Body of pancreas (tissue), 4 donors: Measurements from ENCODE around the gene GIGYF2. TPM values are rescaled to one million over a fixed set of nuclear protein-coding genes. Genes with fewer than 3 reads are reported as not detected.

ENCODE experiments used
- ATAC-seq: fragments of 150-250 bp; one replicate; pipeline ENCODE4 v1.9.1; 2016
- DNase-seq, 4 donors: peaks; one replicate each; pipeline ENCODE4 v3.0.0-alpha.2; 2019
- H3K27ac ChIP-seq, 4 donors: fragments of 200-600 bp; sonication (generic); 1 replicate in 3 of 4; 2 replicates in 1 of 4; pipeline versions ENCODE4 v1.5.1 to v1.6.1; 2016 to 2019; ENCODE audit warnings: mild to moderate bottlenecking in 1 of 4, mixed read lengths in 1 of 4, moderate library complexity in 1 of 4
- H3K27me3 ChIP-seq, 2 donors: fragments of 200-600 bp; sonication (generic); one replicate each; pipeline ENCODE4 v1.6.0; 2016; ENCODE audit warnings: mild to moderate bottlenecking in 1 of 2
- H3K36me3 ChIP-seq, 2 donors: fragments of 200-600 bp; sonication (generic); replicated peaks in 1 of 2; 2 replicates each; pipeline ENCODE4 v1.5.1; 2016; ENCODE audit warnings: low read depth in 2 of 2; ENCODE audit not compliant: insufficient read depth in 1 of 2
- H3K4me1 ChIP-seq: fragments of 200-600 bp; sonication (generic); one replicate; pipeline ENCODE4 v1.6.0; 2016
- H3K4me3 ChIP-seq, 2 donors: fragments of 200-600 bp; sonication (generic); 1 replicate in 1 of 2; 2 replicates in 1 of 2; pipeline ENCODE4 v1.5.1; 2016 to 2019
- H3K9me3 ChIP-seq, 3 donors: fragments of 200-600 bp; sonication (generic); 1 replicate in 2 of 3; 2 replicates in 1 of 3; pipeline ENCODE4 v1.5.1; 2016
- CTCF ChIP-seq, 7 experiments: fragments of 450-650 bp in 4 of 7; fragments of 200-600 bp in 3 of 7; sonication (generic) in 3 of 7; IDR thresholded peaks; one replicate each; pipeline ENCODE4 v1.5.1; 2016 to 2019; ENCODE audit warnings: antibody characterized with exemption in 7 of 7
- POLR2A ChIP-seq, 3 donors: fragments of 450-650 bp; IDR thresholded peaks; one replicate each; pipeline ENCODE4 v1.6.1; 2016; ENCODE audit warnings: antibody characterized with exemption in 3 of 3, mild to moderate bottlenecking in 2 of 3
- WGBS, 2 donors: methylation state at CpG; one replicate each; pipeline ENCODE4 v1.1.5; 2017; 5-methylcytosine and 5-hydroxymethylcytosine counted together
- intact Hi-C: fragments of 100-400 bp; cut with DNase I; formaldehyde crosslinking; loops from one replicate; pipeline ENCODE4 v1.15.1; 2023
- total RNA-seq, 2 donors: library from RNA; depleted of rRNA; stranded (reverse); fragments of >200 nt; gene quantifications; one replicate each; pipeline ENCODE4 v1.1.0, GENCODE V29; 2016

The GIGYF2 gene
- total RNA-seq, 2 donors from 2014 or later: 66.2 to 107 TPM

- Histone ChIP-seq H3K27me3 (no peaks in the 10 kb centered on the region), H3K27ac (peak overlapping the region in 2 of 4 donors; percentile 13 to 41)
These were observed 194.5 kb downstream of the GIGYF2 start for GRCh38 chr2:232891621-232892071.

DNA sequence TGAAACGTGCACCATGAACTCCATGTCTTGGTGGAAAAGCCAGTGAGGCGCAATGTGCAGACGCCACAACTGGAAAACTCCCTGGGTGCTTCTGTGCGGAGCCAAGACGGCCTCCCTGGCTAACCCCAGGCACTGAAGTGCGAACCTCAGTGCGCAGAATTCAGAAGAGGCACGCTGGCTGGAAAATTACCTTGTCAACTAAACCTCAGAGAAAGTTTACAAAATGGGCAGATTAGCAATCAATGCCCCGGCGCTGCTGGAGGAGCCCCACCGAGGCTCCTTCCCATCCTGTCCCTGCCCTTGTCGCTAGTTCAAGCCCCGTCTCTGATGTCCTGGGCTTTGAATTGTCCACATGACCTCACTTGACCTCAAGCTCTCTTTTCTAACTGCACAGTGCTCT is 195.1 kb downstream of the GIGYF2 start:
- no peak for DNase-seq
- WGBS, 2 donors: 91 to 96% methylated on average over 13 of the region's 13 CpGs
- H3K9me3 ChIP-seq: no peaks in the 10 kb centered on the region
- no peaks in the 10 kb centered on the region for H3K36me3 ChIP-seq
- H3K27me3 ChIP-seq: no peaks in the 10 kb centered on the region
- no peak overlapping the region for H3K27ac ChIP-seq
- ATAC-seq: no peak
- no peak overlapping the region for H3K4me3 ChIP-seq
- intact Hi-C loops: no loop called here
- no peak for TF ChIP-seq CTCF (IDR thresholded peaks at IDR 0.05)
- TF ChIP-seq POLR2A (IDR thresholded peaks at IDR 0.05): no peak
- peaks cover 32% of the 10 kb centered on the region for H3K4me1 ChIP-seq

More at GRCh38 chr2:232891621-232892071, 194.5 kb downstream of the GIGYF2 start:
- Histone ChIP-seq H3K36me3 (no peaks in the 10 kb centered on the region), H3K4me3 (no peak overlapping the region), H3K4me1 (peaks cover 32% of the 10 kb centered on the region), H3K9me3 (no peaks in the 10 kb centered on the region)
- 35 to 52% methylated on average over 9 to 11 of the region's 11 CpGs for WGBS, 2 donors
- TF ChIP-seq CTCF (IDR thresholded peaks at IDR 0.05): no peak
- intact Hi-C loops: no loop called here
- DNase-seq (peak in 1 of 4 donors; percentile 23), ATAC-seq (no peak)

DNA sequence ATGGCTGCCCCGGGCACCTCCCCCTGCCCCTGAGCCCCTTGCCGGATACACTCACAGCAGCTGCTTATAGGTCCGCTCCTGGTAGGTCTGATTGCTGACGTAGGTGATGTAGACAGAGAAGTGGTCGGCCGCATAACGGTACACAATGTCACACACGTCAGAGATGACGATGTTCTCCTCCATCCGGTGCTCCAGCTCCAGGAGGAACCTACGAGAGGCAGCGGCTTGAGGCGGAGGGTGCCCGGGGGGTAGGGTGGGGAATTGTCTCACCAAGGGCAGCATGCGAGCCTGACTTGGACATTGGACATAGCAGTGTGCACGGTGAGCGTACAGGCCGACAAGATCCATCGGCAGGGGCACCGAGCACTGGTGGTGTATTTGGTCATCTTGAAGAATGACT is 195.7 kb downstream of the GIGYF2 start:
- Histone ChIP-seq H3K4me3 (no peak overlapping the region), H3K36me3 (no peaks in the 10 kb centered on the region), H3K9me3 (no peaks in the 10 kb centered on the region), H3K4me1 (peaks cover 32% of the 10 kb centered on the region), H3K27ac (no peak overlapping the region), H3K27me3 (no peaks in the 10 kb centered on the region)
- ATAC-seq: no peak
- TF ChIP-seq POLR2A (IDR thresholded peaks at IDR 0.05) (no peak), CTCF (IDR thresholded peaks at IDR 0.05) (no peak)
- DNase-seq: no peak
- 91 to 96% methylated on average over 19 to 20 of the region's 20 CpGs for WGBS, 2 donors
- intact Hi-C loops: no loop called here

GRCh38 chr2:232893834-232894233 is 196.7 kb downstream of the GIGYF2 start:
- H3K27ac ChIP-seq: no peak overlapping the region
- H3K4me3 ChIP-seq: no peak overlapping the region
- intact Hi-C loops: no loop called here
- peaks cover 32% of the 10 kb centered on the region for H3K4me1 ChIP-seq
- H3K27me3 ChIP-seq: no peaks in the 10 kb centered on the region
- H3K9me3 ChIP-seq: no peaks in the 10 kb centered on the region
- no peak for DNase-seq
- ATAC-seq: no peak
- 92 to 100% methylated on average over 4 to 8 of the region's 8 CpGs for WGBS, 2 donors
- TF ChIP-seq POLR2A (IDR thresholded peaks at IDR 0.05): no peak
- no peak for TF ChIP-seq CTCF (IDR thresholded peaks at IDR 0.05)
- no peaks in the 10 kb centered on the region for H3K36me3 ChIP-seq

DNA sequence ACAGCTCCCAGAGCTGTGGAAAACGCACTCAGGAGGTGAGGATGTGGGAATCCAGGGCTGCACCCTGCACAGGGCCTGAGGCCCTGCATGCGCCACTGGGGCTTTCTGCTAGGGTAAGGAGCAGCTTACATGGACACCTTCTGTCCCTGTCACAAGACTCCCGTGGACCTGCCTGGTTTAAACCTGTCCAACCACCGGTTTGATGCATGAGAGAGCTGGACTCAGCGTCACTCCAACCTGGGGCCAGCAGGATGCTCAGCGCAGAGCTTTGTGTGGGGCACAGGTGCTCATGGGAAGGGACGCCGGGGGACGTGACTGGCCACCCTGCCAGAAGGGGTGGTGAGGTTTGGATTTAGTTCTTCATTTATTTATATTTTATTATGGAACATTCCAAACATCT is 197.1 kb downstream of the GIGYF2 start:
- 90 to 92% methylated on average over 8 to 9 of the region's 9 CpGs for WGBS, 2 donors
- no peak for ATAC-seq
- no peak overlapping the region for H3K4me3 ChIP-seq
- no peaks in the 10 kb centered on the region for H3K9me3 ChIP-seq
- H3K27ac ChIP-seq: no peak overlapping the region
- H3K4me1 ChIP-seq: peaks cover 32% of the 10 kb centered on the region
- intact Hi-C loops: no loop called here
- no peaks in the 10 kb centered on the region for H3K36me3 ChIP-seq
- no peaks in the 10 kb centered on the region for H3K27me3 ChIP-seq
- no peak for DNase-seq
- TF ChIP-seq POLR2A (IDR thresholded peaks at IDR 0.05) (no peak), CTCF (IDR thresholded peaks at IDR 0.05) (no peak)
